ENCODE results near the gene BRMS1L.

BRMS1L gene

DNA sequence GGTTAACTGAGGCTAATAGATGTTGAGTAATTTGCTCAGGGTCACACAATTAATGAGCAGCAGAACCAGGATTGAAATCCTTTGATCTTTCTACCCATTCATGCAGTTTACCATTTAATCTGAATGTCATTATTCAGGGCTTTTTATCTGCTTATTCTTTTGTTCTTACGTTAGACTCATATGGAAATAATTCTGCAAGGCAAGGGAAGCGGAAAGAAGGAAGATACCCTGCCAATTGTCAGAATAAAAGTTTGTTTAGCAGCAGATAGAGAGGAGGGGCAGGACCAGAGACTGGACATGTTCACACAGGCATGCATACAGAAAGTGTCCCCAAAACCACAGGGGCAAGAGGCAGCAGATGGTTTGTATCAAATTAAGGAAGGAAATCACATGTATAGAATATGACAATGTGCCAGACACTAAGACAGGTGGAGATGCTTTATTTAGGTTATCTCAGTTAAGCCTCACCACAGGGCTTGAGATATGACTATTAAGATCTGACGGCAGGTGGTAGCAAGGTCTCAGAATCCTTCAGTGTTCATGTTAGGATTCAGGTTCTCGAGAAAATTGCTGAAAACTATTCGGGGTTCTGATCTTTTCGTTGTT is 29.8 kb downstream of the BRMS1L start:
- DNase-seq (ENCODE audit: low read depth, low spot score): no peak
- no peak overlapping the region for H3K4me3 ChIP-seq (ENCODE audit: low read length)

DNA sequence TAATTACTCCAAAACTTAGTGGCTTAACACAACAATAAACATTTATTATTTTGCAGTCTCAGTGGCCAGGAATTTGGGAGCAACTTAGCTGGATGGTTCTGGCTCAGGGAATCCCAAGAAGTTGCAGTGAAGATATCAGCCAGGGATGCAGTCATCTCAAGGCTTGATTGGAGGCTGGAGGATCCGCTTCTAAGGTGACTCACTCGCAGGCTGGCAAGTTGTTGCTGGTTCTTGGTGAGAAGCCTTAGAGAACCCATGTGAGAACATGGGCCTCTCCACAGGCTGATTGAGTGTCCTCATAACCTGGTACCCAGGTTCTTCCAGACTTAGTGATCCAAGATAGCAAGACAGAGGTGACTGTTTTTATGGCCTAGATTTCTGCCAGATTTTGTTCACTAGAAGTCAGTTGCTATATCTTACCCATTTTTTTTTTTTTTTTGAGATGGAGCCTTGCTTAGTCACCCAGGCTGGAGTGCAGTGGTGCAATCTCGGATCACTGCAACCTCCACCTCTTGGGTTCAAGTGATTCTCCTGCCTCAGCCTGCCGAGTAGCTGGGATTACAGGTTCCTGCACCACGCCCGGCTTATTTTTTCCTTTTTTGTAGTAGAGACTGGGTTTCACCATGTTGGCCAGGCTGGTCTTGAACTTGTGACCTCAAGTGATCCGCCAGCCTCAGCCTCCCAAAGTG is 32.5 kb downstream of the BRMS1L start:
- no peak for DNase-seq (ENCODE audit: low read depth, low spot score)
- H3K4me3 ChIP-seq (ENCODE audit: low read length): no peak overlapping the region

DNA sequence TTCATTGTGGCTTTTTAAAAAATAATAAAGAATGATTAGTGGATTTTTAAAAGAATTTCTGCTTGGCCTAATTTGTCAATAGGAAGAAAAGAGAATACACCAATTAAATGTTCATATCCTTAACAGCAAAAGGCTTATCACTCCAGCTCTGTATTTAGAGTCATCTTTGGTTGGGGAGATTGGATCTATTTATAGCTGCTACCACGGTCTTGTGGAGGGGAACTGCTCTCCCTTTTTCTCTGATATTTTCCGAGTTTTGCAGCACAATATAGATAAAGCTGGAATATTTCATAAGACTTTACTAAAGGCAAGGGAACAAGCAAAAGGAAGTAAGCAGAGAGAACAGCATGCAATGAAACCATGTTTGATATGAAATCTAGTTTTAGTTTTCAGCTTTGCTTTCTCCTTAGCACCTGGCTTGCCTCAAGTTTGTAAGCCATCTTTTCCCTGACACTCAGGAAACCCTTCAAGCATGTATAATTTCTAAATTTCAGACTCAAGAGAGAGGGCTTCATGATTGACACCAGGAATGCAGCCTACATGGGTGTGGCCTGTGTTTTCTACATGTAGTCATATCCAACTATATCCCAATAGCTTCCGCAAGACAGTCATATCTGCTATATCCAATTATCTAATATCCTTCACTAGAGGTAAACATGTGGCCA is 35.2 kb downstream of the BRMS1L start:
- H3K4me3 ChIP-seq (ENCODE audit: low read length): no peak overlapping the region
- no peak for DNase-seq (ENCODE audit: low read depth, low spot score)

DNA sequence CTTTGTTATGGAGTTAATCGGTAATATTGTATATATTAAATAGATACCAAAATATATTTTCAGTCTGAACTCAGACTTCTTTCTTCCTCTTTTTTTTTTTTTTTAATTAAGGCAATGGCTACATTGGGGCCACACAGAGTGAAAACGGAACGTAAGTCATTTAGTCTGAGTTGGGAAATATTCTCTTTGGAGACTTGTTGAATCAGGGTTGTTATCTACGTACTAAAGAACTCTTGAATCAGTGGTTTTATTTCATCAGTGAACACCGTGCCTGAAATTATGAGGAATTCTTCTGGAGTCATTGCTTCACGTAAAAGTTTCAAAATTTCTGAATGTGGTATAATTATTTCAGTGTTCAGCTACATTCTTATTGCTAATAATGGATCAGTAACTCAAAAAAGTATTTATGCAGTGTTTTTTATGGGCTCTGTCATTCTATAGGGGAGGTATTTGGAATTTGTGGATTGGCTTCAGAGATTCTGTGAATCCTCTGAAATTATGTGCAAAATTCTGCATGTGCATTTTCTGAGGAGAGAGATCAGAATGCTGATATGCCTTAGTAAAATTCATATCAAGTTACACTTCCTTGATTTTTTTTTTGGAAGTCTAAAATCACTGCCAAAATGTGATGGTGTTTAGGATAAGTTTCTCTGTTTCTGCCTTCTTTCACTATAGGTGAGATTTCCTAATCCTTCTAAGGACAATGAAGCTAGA is 39.6 kb downstream of the BRMS1L start:
- H3K4me3 ChIP-seq (ENCODE audit: low read length): no peak overlapping the region
- no peak for DNase-seq (ENCODE audit: low read depth, low spot score)

DNA sequence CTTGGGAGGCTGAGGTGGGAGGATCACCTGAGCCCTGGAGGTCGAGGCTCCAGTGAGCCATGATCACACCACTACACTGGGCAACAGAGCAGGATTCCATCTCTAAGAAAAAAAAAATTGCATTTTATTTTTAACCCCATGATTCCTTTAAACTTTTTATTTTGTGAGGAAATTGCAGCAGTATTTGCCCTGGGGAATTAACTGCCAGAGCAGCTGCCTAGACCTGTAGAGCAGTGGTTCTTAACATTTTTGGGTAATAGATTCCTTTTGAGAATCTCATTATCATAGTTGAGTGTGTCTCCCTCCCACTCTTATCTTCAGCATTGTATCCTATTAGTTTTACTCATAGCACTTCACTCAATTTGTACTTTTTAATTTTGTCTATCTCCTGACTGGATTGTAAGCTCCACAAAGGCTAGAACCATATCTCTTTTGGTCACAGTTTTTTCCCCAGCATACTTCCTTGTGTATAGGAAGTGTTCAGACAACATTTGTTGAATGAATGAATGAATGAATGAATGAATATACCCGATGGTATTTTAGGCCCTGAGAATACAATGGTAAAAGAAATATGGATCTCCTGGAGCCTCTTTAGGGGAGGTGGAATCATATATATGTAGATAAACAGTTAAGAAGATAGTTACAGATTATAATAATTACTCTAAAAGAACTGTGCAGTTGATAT is 40.6 kb downstream of the BRMS1L start:
- H3K4me3 ChIP-seq (ENCODE audit: low read length): no peak overlapping the region
- DNase-seq (ENCODE audit: low read depth, low spot score): no peak

DNA sequence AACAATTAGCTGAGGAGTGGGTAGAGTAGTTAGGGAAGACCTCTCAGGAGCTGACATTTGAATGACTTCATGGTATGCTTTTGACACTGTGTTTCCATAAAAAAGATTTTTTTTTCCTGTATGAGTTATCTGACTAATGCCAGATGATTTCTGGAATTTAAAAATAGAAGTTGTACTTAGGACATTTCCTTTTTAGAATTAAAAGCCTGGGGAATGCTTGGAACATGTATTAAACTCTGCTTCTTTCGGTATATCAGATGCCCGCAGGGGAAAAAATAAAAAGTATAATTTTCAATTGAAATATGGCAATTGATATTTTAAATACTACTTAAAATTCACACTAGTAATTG is 41.1 kb downstream of the BRMS1L start:
- no peak overlapping the region for H3K4me3 ChIP-seq (ENCODE audit: low read length)
- no peak for DNase-seq (ENCODE audit: low read depth, low spot score)

DNA sequence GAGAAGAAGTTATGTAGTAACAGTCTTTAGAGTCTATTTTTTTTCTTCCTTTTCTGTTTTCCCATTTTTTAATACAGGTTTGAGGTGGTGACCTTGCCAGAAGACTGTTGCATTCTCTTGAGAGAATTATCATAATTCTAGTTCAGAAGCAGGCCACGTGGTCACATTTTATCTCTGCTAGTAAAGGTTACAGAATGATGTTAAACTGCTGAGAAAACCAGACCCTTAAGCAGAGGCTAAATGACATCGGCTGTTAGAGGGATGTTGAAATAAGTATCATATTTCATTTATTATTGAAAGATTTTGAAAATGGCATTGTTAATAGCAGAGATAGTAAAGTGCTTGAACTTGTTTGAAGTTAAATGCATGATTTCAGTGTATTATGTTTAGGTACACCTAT is 49.2 kb downstream of the BRMS1L start:
- no peak for DNase-seq (ENCODE audit: low read depth, low spot score)
- H3K4me3 ChIP-seq (ENCODE audit: low read length): no peak overlapping the region

DNA sequence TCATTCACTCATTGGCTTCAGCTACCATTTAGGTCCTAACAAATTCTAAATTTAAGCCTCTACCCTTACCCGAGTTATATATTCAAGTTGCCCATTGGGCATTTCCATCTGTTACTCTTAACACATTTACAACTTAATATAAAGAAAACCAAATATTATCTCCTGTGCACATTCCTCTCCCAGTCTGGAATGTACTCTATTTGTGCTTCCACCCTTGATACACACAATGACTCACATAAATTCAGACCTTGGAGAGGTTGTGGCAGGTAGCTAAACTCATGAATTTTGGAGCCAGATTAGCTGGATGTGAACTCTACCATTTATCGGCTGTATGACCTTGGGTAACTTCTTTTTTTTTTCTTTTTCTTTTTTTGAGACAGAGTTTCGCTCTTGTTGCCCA is 51.1 kb downstream of the BRMS1L start:
- DNase-seq (ENCODE audit: low read depth, low spot score): no peak
- H3K4me3 ChIP-seq (ENCODE audit: low read length): no peak overlapping the region

DNA sequence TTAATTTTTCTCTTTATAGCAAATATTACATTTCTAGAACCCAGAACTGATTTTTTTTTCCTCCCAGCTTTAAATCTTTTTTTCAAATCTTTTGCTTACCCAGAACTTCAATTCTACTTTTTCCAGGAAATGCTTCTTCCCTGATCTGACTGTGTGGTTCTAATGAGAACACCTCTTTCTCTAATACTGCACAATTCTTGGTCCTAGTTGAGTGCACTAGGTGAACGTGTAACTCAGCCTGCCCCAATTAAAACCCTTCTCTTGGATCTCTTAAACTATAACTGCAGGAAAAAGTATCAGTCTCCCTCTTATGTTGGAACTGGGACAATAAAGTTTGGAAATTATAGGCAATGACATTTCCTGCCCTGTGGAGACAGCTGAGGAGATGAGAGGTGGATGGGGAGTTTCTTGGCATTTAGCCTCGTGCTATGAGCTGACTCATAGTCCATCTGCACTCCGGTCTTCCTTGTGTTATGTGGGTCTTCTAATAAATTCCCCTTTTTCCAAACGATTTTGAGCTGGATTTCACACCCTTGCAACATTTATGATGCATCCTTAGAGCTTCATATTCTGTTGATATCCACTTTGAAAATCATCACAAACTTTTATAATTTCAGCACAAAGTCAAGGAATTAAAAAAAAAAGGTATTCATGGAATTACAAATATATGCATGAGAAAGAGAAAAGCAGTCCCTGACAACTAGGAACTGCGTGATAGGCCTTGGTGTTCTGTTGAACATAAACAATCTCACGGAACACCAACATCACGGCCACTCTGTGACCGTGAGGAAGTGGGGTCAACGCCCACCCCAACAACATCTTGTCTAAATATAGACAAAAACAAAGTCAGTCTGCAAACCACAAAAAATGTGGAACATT is 52.4 kb downstream of the BRMS1L start:
- no peak overlapping the region for H3K4me3 ChIP-seq (ENCODE audit: low read length)
- DNase-seq (ENCODE audit: low read depth, low spot score): no peak

DNA sequence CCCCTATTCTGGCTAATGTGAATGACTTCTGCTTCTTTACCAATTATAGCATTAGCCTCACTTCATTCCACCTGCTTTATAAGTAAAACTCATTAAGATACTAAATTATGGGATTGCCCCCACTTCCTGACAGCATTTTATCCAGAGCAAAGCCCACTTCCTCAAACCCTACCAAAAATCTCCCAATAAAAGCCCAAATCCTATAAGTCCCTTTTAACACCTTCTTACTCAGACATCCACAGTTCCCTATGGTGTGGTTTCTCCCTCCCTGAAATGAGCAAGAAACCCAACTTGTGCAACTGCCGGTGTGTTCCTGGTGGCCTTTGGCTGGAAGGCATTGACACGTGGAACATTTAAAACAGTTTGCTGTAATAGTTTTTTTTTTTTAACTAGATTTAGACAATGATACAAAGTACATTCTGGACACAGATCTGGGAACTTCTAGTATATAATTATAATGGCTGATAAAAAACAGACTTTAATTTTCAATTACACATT is 53.1 kb downstream of the BRMS1L start:
- no peak for DNase-seq (ENCODE audit: low read depth, low spot score)
- H3K4me3 ChIP-seq (ENCODE audit: low read length): no peak overlapping the region

DNA sequence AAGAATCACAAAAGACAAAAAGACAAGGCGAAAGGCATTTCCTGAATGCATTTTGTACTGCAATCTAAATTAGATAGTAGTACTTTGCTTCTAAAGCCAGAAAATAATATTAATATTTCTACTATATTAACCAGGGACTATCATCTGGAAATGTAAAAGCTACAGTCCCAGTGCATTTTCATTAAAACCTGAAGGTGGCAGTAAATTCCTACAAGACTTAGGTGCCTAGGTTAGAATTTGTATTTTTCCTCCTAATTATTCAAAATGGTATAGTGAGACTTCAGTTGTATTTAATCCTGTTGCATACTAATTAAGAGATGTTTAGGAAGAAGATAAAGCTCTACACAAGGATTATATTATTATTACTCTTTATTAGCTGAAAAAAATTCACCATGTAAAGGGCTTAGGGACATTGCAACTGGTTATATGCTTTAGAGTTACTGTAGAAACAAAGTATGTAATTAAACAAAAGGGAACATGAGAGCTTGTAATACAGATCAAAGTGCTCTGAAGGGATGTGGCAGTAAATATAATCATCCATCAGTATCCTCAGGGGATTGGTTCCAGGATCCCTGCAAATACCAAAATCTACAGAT is 53.6 kb downstream of the BRMS1L start:
- peak; percentile 10 for DNase-seq (ENCODE audit: low read depth, low spot score)
- H3K4me3 ChIP-seq (ENCODE audit: low read length): no peak overlapping the region

DNA sequence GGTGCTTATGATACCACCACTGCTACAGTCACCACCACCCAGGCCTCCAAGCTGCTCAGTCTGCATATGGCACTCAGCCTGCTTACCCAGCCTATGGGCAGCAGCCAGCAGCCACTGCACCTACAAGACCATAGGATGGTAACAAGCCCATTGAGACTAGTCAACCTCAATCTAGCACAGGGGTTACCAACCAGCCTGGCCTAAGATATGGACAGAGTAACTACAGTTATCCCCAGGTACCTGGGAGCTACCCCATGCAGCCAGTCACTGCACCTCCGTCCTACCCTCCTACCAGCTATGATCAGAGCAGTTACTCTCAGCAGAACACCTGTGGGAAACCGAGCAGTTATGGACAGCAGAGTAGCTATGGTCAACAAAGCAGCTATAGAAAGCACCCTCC is 55.1 kb downstream of the BRMS1L start:
- no peak overlapping the region for H3K4me3 ChIP-seq (ENCODE audit: low read length)
- DNase-seq (ENCODE audit: low read depth, low spot score): no peak

DNA sequence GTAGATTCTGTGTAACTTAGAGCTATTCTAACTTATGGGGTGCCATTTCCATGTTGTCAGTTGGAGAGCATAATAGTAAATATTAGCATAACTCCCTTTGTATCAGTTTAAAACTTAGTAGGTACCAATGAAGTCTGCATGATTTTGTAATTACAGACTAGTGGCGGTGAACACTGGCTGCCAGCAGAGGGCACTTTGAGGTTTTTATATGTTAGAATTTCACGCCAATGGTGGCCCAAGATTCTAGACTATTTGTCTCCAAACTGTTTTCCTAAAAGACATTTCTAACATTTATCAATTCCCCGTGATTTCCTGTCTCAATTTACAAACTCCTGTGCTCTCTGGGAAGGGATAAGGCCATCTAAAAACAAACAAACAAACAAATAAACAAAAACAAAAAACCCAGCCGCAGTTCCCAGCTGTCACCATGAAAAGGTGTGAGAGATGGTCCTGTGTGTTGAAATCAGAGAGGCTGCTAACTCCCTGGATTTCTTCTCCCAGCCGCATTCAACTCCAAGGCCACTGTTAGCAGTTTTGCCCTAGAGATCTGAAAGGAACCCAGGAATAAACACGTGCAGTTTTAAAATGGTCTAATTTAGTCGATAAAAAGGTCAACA is 57.6 kb downstream of the BRMS1L start:
- peak; percentile 31 for DNase-seq (ENCODE audit: low read depth, low spot score)
- H3K4me3 ChIP-seq (ENCODE audit: low read length): no peak overlapping the region

DNA sequence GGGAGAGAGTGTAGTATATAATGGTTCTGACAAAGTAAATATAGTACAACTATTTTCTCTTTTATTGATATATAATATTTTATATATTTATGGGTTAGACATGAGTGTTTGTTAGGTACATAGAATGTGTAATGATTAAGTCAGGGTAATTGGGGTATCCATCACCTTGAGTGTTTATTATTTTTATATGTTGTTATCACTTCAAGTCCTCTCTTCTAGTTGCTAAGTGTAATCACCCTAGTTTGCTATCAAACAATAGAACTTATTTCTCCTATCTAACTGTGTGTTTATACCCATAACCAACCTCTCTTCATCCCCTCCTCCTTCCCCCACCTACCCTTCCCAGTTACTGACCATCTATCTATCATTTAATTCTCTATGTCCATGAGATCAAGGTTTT is 64.2 kb downstream of the BRMS1L start:
- H3K4me3 ChIP-seq (ENCODE audit: low read length): no peak overlapping the region
- no peak for DNase-seq (ENCODE audit: low read depth, low spot score)

DNA sequence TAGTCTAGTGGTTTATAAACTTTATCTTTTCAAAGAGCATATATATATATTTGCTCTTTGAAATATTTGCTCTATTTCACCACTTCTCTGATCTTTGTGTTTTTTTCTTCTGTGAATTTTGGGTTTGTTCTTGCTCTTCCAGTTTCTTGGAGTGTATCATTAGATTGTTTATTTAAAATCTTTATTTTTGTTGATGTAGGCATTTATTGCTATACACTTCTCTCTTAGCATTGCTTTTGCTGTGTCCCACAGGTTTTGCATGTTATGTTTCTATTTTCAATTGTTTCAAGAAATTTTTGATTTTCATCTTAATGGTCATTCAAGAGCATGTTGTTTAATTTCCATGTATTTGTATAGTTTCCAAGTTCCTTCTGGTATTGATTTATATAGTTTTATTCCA is 69.1 kb downstream of the BRMS1L start:
- DNase-seq (ENCODE audit: low read depth, low spot score): no peak
- H3K4me3 ChIP-seq (ENCODE audit: low read length): no peak overlapping the region

DNA sequence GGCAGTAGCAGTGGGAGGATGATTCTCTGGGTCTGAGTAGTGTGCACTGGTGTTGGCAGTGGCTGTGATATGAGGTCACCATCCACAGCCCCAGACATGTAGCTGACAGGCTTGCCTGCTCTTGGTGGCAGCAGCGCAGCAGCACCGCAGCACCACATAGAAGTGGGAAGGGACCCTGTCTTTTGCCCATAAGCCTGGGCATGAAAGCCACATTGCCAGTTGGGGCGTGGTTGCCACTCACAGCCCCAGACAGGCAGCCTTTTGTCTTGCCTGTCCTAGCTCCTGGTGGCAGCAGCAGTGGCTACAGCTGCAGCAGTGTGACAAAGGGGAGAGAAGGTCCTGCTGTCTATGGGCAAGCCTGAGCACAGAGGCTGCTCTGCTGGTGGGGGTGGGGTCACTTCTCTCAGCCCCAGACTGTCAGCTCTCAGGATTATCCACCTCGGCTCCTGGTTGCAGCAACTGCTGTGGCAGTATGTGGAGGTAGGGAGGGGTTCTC is 71.5 kb downstream of the BRMS1L start:
- no peak for DNase-seq (ENCODE audit: low read depth, low spot score)

DNA sequence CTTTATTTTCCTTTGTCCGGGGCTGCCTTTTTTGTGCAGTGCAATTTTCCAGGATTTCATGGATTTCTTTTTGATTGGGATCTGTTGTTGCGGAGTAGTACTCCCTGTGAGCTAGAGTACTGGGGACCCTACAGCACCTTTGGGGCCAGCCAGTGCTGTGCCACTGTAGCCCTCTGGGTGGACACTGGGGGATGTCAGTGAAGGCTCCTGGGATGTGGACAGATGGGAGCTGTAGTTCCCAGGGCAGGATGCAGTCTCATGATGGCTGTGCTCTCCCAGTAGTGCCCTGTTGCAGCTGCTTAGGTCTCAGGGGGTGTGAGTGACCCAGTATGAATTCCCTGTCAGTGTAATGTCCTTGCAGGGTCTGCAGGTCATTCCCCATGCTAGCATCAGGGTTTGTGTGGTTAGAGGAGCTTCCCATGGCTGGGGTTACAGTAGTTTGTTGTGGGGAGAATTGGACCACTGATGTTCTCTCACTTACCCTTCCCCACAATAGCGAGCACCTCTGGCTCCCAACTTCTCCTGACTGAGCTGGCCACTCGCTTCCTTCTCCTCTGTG is 72.2 kb downstream of the BRMS1L start:
- H3K4me3 ChIP-seq (ENCODE audit: low read length): no peak overlapping the region
- DNase-seq (ENCODE audit: low read depth, low spot score): no peak

More for the DNA sequence above, 71.5 kb downstream of the BRMS1L start:
- no peak overlapping the region for H3K4me3 ChIP-seq (ENCODE audit: low read length)

Measured in Jurkat, Clone E6-1 (cell line).